Upper lobe of right lung (tissue), 1 donor: ENCODE results near the gene PER2. TPM values are rescaled to one million over a fixed set of nuclear protein-coding genes. Genes with fewer than 3 reads are reported as not detected.

Source experiments
- ATAC-seq: fragments of 200-7000 bp; cut with Tn5 transposase; one replicate; pipeline ENCODE4 v1.9.1; 2020; ENCODE audit warnings: mild to moderate bottlenecking, moderate library complexity
- DNase-seq: peaks from one replicate; pipeline ENCODE4 v3.0.0-alpha.2; 2020
- H3K27ac ChIP-seq: fragments of 200-600 bp; one replicate; pipeline ENCODE4 v1.8.0; 2022
- H3K27me3 ChIP-seq: fragments of 200-600 bp; one replicate; pipeline ENCODE4 v1.8.0; 2022; ENCODE audit warnings: mild to moderate bottlenecking
- H3K36me3 ChIP-seq: fragments of 200-600 bp; one replicate; pipeline ENCODE4 v1.8.0; 2022
- H3K4me1 ChIP-seq: fragments of 200-600 bp; one replicate; pipeline ENCODE4 v1.8.0; 2022
- H3K4me3 ChIP-seq: fragments of 200-600 bp; one replicate; pipeline ENCODE4 v1.8.0; 2022; ENCODE audit warnings: mild to moderate bottlenecking
- H3K9me3 ChIP-seq: fragments of 200-600 bp; one replicate; pipeline ENCODE4 v1.8.0; 2022
- CTCF ChIP-seq: fragments of 200-600 bp; IDR thresholded peaks from one replicate; pipeline ENCODE4 v1.8.0; 2022; ENCODE audit warnings: antibody characterized with exemption
- intact Hi-C: fragments of 100-400 bp; cut with DNase I; formaldehyde crosslinking; loops from one replicate; pipeline ENCODE4 v1.11.0; 2022
- total RNA-seq: library from RNA; stranded (reverse); fragmentation: NEBNext Ultra II Directional; extraction: Animal tissue kit (Norgen Biotek cat#: 25700); gene quantifications from one replicate; pipeline ENCODE4 v1.2.1, GENCODE V29; 2021
- donor health status: DM: no; HTN: yes; CAD: no; lungs with severe emphysema.

The PER2 gene
- total RNA-seq, 1 donor from 2014 or later, result 22.7 TPM

- DNase-seq (no peak), ATAC-seq (no peak)
- Histone ChIP-seq H3K9me3 (no peaks in the 10 kb centered on the region), H3K27me3 (no peaks in the 10 kb centered on the region), H3K36me3 (peaks cover 90% of the 10 kb centered on the region), H3K27ac (no peak overlapping the region), H3K4me1 (no peaks in the 10 kb centered on the region), H3K4me3 (no peak overlapping the region)
- TF ChIP-seq CTCF, result no peak
- intact Hi-C loops, result no loop called here
Measured at GRCh38 chr2:238255151-238255551, 33.3 kb downstream of the PER2 start.

GRCh38 chr2:238254095-238254723 is 34.2 kb downstream of the PER2 start:
- no peaks in the 10 kb centered on the region for H3K4me1 ChIP-seq
- no peak for ATAC-seq
- H3K27ac ChIP-seq, result no peak overlapping the region
- peaks cover 90% of the 10 kb centered on the region for H3K36me3 ChIP-seq
- H3K27me3 ChIP-seq, result no peaks in the 10 kb centered on the region
- no peaks in the 10 kb centered on the region for H3K9me3 ChIP-seq
- H3K4me3 ChIP-seq, result no peak overlapping the region
- intact Hi-C loops, result no loop called here
- TF ChIP-seq CTCF, result no peak
- no peak for DNase-seq

GRCh38 chr2:238252766-238253630 is 35.4 kb downstream of the PER2 start:
- DNase-seq, result no peak
- no peak for ATAC-seq
- H3K27ac ChIP-seq, result no peak overlapping the region
- intact Hi-C loops, result no loop called here
- no peaks in the 10 kb centered on the region for H3K9me3 ChIP-seq
- TF ChIP-seq CTCF, result no peak
- H3K27me3 ChIP-seq, result no peaks in the 10 kb centered on the region
- peaks cover 78% of the 10 kb centered on the region for H3K36me3 ChIP-seq
- peaks cover under 1% of the 10 kb centered on the region for H3K4me1 ChIP-seq
- H3K4me3 ChIP-seq, result no peak overlapping the region

- Histone ChIP-seq H3K4me1 (peaks cover 5% of the 10 kb centered on the region), H3K27ac (no peak overlapping the region), H3K36me3 (peaks cover 68% of the 10 kb centered on the region), H3K27me3 (no peaks in the 10 kb centered on the region), H3K9me3 (no peaks in the 10 kb centered on the region), H3K4me3 (no peak overlapping the region)
- ATAC-seq (no peak), DNase-seq (no peak)
- TF ChIP-seq CTCF, result no peak
- intact Hi-C loops, result no loop called here
Measured at GRCh38 chr2:238251986-238252385, 36.4 kb downstream of the PER2 start.

GRCh38 chr2:238251331-238251730 is 37.1 kb downstream of the PER2 start:
- intact Hi-C loops, result no loop called here
- ATAC-seq (no peak), DNase-seq (no peak)
- H3K4me3 ChIP-seq, result no peak overlapping the region
- H3K36me3 ChIP-seq, result peaks cover 67% of the 10 kb centered on the region
- TF ChIP-seq CTCF, result no peak
- no peaks in the 10 kb centered on the region for H3K9me3 ChIP-seq
- H3K27ac ChIP-seq, result no peak overlapping the region
- H3K27me3 ChIP-seq, result no peaks in the 10 kb centered on the region
- peaks cover 5% of the 10 kb centered on the region for H3K4me1 ChIP-seq
